ENCODE results near the gene ZNF423. TPM values are rescaled to one million over a fixed set of nuclear protein-coding genes. Genes with fewer than 3 reads are reported as not detected.
A peak's percentile ranks its signal among the peaks of the same experiment; 100 is the strongest.
"Not testable (repeated sequence)": the region's sequence is repeated elsewhere in the genome, so short reads cannot be mapped to it uniquely, and the experiment has no call there.

Gene ZNF423
- total RNA-seq, 1 donor from 2014 or later, result 12.3 TPM

GRCh38 chr16:49698931-49699840, 156.7 kb downstream of the ZNF423 start:
- peak; percentile 41 for DNase-seq (ENCODE audit: low spot score)

GRCh38 chr16:49698453-49698815, 157.5 kb downstream of the ZNF423 start:
- DNase-seq (ENCODE audit: low spot score), result peak; percentile 69

- no peak for DNase-seq (ENCODE audit: low spot score)
These were observed 158.1 kb downstream of the ZNF423 start for GRCh38 chr16:49697631-49698452.

GRCh38 chr16:49696414-49697101, 159.4 kb downstream of the ZNF423 start:
- DNase-seq (ENCODE audit: low spot score), result peak; percentile 42

GRCh38 chr16:49695782-49696413, 160.0 kb downstream of the ZNF423 start:
- DNase-seq (ENCODE audit: low spot score), result no peak

- DNase-seq (ENCODE audit: low spot score), result no peak
These were observed 162.5 kb downstream of the ZNF423 start for GRCh38 chr16:49693445-49693844.

GRCh38 chr16:49690778-49691177, 165.1 kb downstream of the ZNF423 start:
- no peak for DNase-seq (ENCODE audit: low spot score)

- DNase-seq (ENCODE audit: low spot score), result peak; percentile 89
These were observed 167.7 kb downstream of the ZNF423 start for GRCh38 chr16:49688036-49688697.

GRCh38 chr16:49687476-49688002, 168.4 kb downstream of the ZNF423 start:
- no peak for DNase-seq (ENCODE audit: low spot score)

GRCh38 chr16:49684696-49685095, 171.2 kb downstream of the ZNF423 start:
- peak; percentile 47 for DNase-seq (ENCODE audit: low spot score)

GRCh38 chr16:49682577-49683165, 173.2 kb downstream of the ZNF423 start:
- DNase-seq (ENCODE audit: low spot score), result no peak

GRCh38 chr16:49681217-49681883, 174.6 kb downstream of the ZNF423 start:
- DNase-seq (ENCODE audit: low spot score), result peak; percentile 55

GRCh38 chr16:49679095-49679494, 176.8 kb downstream of the ZNF423 start:
- DNase-seq (ENCODE audit: low spot score), result no peak

GRCh38 chr16:49677661-49678060, 178.3 kb downstream of the ZNF423 start:
- not testable (repeated sequence) for DNase-seq (ENCODE audit: low spot score)

GRCh38 chr16:49675413-49675812, 180.5 kb downstream of the ZNF423 start:
- no peak for DNase-seq (ENCODE audit: low spot score)

GRCh38 chr16:49674990-49675389, 180.9 kb downstream of the ZNF423 start:
- DNase-seq (ENCODE audit: low spot score), result no peak

- DNase-seq (ENCODE audit: low spot score), result no peak
These were observed 181.5 kb downstream of the ZNF423 start for GRCh38 chr16:49674351-49674851.

GRCh38 chr16:49673442-49673841, 182.5 kb downstream of the ZNF423 start:
- no peak for DNase-seq (ENCODE audit: low spot score)

- DNase-seq (ENCODE audit: low spot score), result no peak
These were observed 183.2 kb downstream of the ZNF423 start for GRCh38 chr16:49672753-49673152.

Data from umbilical cord (tissue), 2 donors.